ENCODE measurements around the gene DAB1.

The DAB1 gene

GRCh38 chr1:57012315-57012714 lies 411.5 kb downstream of the DAB1 start:
- DNase-seq (ENCODE audit: low read depth) = no peak
- no peak for TF ChIP-seq CTCF (conservative IDR thresholded peaks at IDR 0.05; ENCODE audit: low read length)
- no peak overlapping the region for H3K4me3 ChIP-seq (ENCODE audit: low read length)

- no peak overlapping the region for H3K4me3 ChIP-seq (ENCODE audit: low read length)
- TF ChIP-seq CTCF (conservative IDR thresholded peaks at IDR 0.05; ENCODE audit: low read length) = no peak
- no peak for DNase-seq (ENCODE audit: low read depth)
Observed at GRCh38 chr1:57010511-57010910, 413.3 kb downstream of the DAB1 start.

GRCh38 chr1:57007948-57008347 lies 415.9 kb downstream of the DAB1 start:
- DNase-seq (ENCODE audit: low read depth) = peak; percentile 24
- TF ChIP-seq CTCF (conservative IDR thresholded peaks at IDR 0.05; ENCODE audit: low read length) = no peak
- H3K4me3 ChIP-seq (ENCODE audit: low read length) = no peak overlapping the region

GRCh38 chr1:57007472-57007871 lies 416.4 kb downstream of the DAB1 start:
- DNase-seq (ENCODE audit: low read depth) = no peak
- no peak for TF ChIP-seq CTCF (conservative IDR thresholded peaks at IDR 0.05; ENCODE audit: low read length)
- no peak overlapping the region for H3K4me3 ChIP-seq (ENCODE audit: low read length)

- DNase-seq (ENCODE audit: low read depth) = peak; percentile 28
- TF ChIP-seq CTCF (conservative IDR thresholded peaks at IDR 0.05; ENCODE audit: low read length) = no peak
- no peak overlapping the region for H3K4me3 ChIP-seq (ENCODE audit: low read length)
Observed at GRCh38 chr1:57003398-57004139, 420.3 kb downstream of the DAB1 start.

- DNase-seq (ENCODE audit: low read depth) = no peak
- H3K4me3 ChIP-seq (ENCODE audit: low read length) = no peak overlapping the region
- TF ChIP-seq CTCF (conservative IDR thresholded peaks at IDR 0.05; ENCODE audit: low read length) = no peak
Observed at GRCh38 chr1:56995414-56996100, 428.3 kb downstream of the DAB1 start.

- TF ChIP-seq CTCF (conservative IDR thresholded peaks at IDR 0.05; ENCODE audit: low read length) = no peak
- DNase-seq (ENCODE audit: low read depth) = no peak
Observed at GRCh38 chr1:56993475-56993874, 430.4 kb downstream of the DAB1 start.

More at GRCh38 chr1:56993475-56993874, 430.4 kb downstream of the DAB1 start:
- H3K4me3 ChIP-seq (ENCODE audit: low read length) = no peak overlapping the region

Data from AG10803 (cell line).